Stimulated activated memory B cell treated with anti-CD40 and anti-IgM and Interleukin-4, amounts not matched to agents 10 μg/mL and 1 μg/mL and 100 μg/mL, for 72 hours (primary cell): ENCODE results near the gene RPS14.

Source experiments
- ATAC-seq: fragments of 150-1000 bp; cut with Tn5 transposase; 2 replicates; pipeline ENCODE4 v1.10.0; 2021
- H3K27ac Mint-ChIP-seq: one replicate; pipeline ENCODE4 v1.8.0; 2022; ENCODE audit warnings: mild to moderate bottlenecking, mixed read lengths
- H3K27me3 Mint-ChIP-seq: one replicate; pipeline ENCODE4 v1.8.0; 2022; ENCODE audit warnings: mixed read lengths
- H3K36me3 Mint-ChIP-seq: one replicate; pipeline ENCODE4 v1.8.0; 2022; ENCODE audit warnings: mixed read lengths
- H3K4me1 Mint-ChIP-seq: one replicate; pipeline ENCODE4 v1.8.0; 2022; ENCODE audit warnings: mixed read lengths
- H3K4me3 Mint-ChIP-seq: one replicate; pipeline ENCODE4 v1.8.0; 2022; ENCODE audit warnings: mild to moderate bottlenecking, moderate library complexity, mixed read lengths
- H3K9me3 Mint-ChIP-seq: one replicate; pipeline ENCODE4 v1.8.0; 2022; ENCODE audit warnings: mixed read lengths

Gene RPS14

DNA sequence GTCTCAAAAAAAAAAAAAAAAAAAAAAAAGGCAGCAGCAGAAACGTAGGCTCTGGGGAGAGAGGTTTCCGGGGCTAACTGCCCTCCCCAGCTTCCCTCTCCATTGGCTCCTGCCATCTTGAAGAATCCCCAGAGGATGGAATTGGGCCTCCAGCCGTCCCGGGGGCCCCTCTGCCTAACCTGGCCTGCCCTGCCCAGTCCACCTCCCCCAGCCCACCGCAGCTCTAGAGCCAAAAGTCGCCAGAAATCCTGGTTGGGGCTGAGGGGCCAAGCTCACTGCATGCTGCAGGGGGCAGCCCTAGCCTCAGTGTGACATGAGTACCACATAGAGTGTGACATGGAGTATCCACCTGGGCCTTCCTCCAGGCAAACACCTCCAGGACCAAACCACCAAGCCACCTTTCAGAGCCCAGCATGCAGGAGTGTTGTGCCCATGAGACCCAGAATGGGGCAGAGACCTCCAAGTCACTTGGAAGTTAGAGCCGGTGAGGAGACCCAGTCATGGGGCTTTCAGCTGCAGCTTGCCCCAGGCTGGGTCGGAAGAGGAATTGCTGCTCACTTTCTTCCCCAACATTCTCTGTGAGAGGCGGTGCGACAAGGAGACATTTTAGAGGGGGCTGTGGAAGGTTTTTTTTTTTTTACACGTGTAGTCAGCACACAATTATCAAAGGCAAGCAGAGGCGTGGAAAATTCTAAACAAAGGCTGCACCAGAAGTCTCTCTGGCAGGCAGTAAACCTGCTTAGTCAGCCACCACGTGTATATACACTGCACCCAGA, 54.4 kb downstream of the RPS14 start:
- H3K4me1 Mint-ChIP-seq, result peaks cover 26% of the 10 kb centered on the region
- no peaks in the 10 kb centered on the region for H3K9me3 Mint-ChIP-seq
- H3K4me3 Mint-ChIP-seq, result no peak overlapping the region
- peaks cover 48% of the 10 kb centered on the region for H3K36me3 Mint-ChIP-seq
- H3K27me3 Mint-ChIP-seq, result no peaks in the 10 kb centered on the region
- ATAC-seq, result no peak
- peak overlapping the region; percentile 13 for H3K27ac Mint-ChIP-seq

- Mint-ChIP-seq H3K4me1 (peaks cover 17% of the 10 kb centered on the region), H3K9me3 (no peaks in the 10 kb centered on the region), H3K36me3 (peaks cover 56% of the 10 kb centered on the region), H3K27ac (peak overlapping the region; percentile 62), H3K4me3 (no peak overlapping the region), H3K27me3 (no peaks in the 10 kb centered on the region)
- ATAC-seq, result no peak
These were observed 55.4 kb downstream of the RPS14 start for GRCh38 chr5:150394131-150394530.

- Mint-ChIP-seq H3K4me3 (no peak overlapping the region), H3K27me3 (no peaks in the 10 kb centered on the region), H3K36me3 (peaks cover 58% of the 10 kb centered on the region), H3K9me3 (no peaks in the 10 kb centered on the region), H3K27ac (peak overlapping the region; percentile 62), H3K4me1 (peaks cover 8% of the 10 kb centered on the region)
- no peak for ATAC-seq
These were observed 56.4 kb downstream of the RPS14 start for GRCh38 chr5:150393096-150393645.

GRCh38 chr5:150392680-150393079, 56.9 kb downstream of the RPS14 start:
- H3K4me3 Mint-ChIP-seq, result no peak overlapping the region
- no peaks in the 10 kb centered on the region for H3K9me3 Mint-ChIP-seq
- no peaks in the 10 kb centered on the region for H3K27me3 Mint-ChIP-seq
- no peak overlapping the region for H3K27ac Mint-ChIP-seq
- ATAC-seq, result no peak
- peaks cover 5% of the 10 kb centered on the region for H3K4me1 Mint-ChIP-seq
- peaks cover 62% of the 10 kb centered on the region for H3K36me3 Mint-ChIP-seq
